ENCODE data around the gene TMC6.
A peak's percentile ranks its signal among the peaks of the same experiment; 100 is the strongest.

TMC6 gene

DNA sequence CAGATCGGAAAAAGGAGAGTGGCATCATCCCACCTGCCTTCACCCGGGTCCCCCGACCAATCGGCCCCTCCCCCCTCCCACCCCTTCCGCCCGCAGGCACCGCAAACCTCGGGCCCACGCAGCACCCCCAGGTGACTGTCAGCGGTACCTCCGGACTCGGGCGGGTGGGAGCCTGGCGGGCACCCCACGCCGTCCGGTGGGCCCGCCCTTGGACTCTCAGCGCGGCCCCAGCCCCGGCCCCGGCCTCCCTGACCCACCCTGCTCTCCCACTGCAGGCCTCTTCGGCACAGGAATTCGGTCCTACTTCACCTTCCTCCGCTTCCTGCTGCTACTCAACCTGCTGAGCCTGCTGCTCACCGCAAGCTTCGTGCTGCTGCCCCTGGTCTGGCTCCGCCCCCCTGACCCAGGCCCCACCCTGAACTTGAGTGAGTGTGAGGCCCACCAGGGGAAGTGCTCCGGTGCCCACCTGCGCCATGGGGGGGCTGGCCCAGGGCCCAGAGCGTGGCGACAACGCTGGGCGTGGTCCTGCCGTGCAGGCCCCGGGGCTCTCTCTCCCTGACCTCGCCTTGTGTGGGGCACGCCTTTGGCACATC lies 3.6 kb upstream of the TMC6 start:
- WGBS: 28% methylated on average over 32 of the region's 38 CpGs
- H3K4ac ChIP-seq (ENCODE audit: low read depth in 1 of 2, low read length in 2 of 2): no peak overlapping the region

DNA sequence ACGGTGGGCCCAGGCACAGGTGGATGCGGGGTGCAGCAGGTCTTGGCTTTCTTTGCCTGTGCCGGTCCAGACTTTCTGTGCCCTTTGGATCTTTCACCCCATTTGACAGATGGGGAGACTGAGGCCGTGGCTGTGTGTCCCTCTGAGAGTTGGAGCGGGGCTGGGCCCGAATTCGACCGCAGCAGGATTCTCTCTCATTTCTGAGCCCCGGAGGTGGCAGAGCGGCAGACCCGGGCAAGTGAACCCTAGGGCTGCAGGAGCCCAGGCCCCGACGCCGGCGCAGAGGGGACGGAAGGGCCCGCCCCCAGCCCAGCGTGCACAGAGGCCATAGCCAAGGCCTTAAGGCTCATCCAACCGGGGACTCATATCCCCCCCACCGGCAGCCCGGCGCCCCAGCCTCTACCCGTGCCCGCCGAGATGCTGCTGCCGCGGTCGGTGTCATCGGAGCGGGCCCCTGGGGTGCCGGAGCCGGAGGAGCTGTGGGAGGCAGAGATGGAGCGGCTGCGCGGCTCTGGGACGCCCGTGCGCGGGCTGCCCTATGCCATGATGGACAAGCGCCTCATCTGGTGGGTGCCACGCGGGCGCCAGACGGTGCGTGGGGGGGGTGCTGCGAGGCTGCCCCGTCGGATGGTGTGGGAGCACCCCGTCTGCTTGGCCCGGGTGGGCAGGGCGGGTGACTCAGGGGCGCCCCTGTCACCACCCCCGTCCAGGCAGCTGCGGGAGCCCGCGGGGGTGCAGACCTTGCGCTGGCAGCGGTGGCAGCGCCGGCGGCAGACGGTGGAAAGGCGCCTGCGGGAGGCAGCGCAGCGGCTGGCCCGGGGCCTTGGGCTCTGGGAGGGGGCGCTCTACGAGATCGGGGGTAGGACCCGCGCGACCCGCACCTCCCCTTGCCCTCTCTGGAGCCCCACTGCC lies 2.9 kb upstream of the TMC6 start:
- H3K4me2 ChIP-seq (ENCODE audit: low read length, poor library complexity, severe bottlenecking): peak overlapping the region; percentile 61
- no peak overlapping the region for H2AFZ ChIP-seq (ENCODE audit: low read depth, low read length)
- no peak for DNase-seq
- H3K79me1 ChIP-seq (replicated peaks; ENCODE audit: low read length, poor library complexity, severe bottlenecking): peaks cover 8% of the 10 kb centered on the region
- H4K8ac ChIP-seq (ENCODE audit: low read length): peak overlapping the region; percentile 19
- peaks cover 8 to 88% of the 10 kb centered on the region in 2 experiments for H3K27me3 ChIP-seq (ENCODE audit: control insufficient read depth in 1 of 2, insufficient read depth in 1 of 2, low read length in 2 of 2)
- H3K4me3 ChIP-seq (ENCODE audit: insufficient read depth in 1 of 2, low read depth in 1 of 2, low read length in 2 of 2): no peak overlapping the region
- whole genome bisulfite sequencing: 39% methylated on average over 51 of the region's 74 CpGs
- H3K18ac ChIP-seq (ENCODE audit: low read depth in 1 of 2, low read length in 2 of 2): peak overlapping the region; percentile 37 to 64
- H4K91ac ChIP-seq (ENCODE audit: low read length): no peak overlapping the region
- H3K9me3 ChIP-seq (ENCODE audit: control insufficient read depth, low read length): no peaks in the 10 kb centered on the region
- peak overlapping the region; percentile 29 for H2BK120ac ChIP-seq (ENCODE audit: low read depth, low read length)
- H3K9ac ChIP-seq (ENCODE audit: low read length): no peak overlapping the region
- H3K4me1 ChIP-seq (ENCODE audit: control insufficient read depth, insufficient read depth, low read depth, low read length): peaks cover 48% of the 10 kb centered on the region
- no peak overlapping the region for H3K27ac ChIP-seq (ENCODE audit: low read length, poor library complexity, severe bottlenecking)
- H2BK15ac ChIP-seq (ENCODE audit: low read depth, poor library complexity, severe bottlenecking): peak overlapping the region; percentile 88
- H2BK12ac ChIP-seq (ENCODE audit: low read length in 2 of 2): peak overlapping the region; percentile 41 to 94
- peak overlapping the region in 1 of 2 experiments; percentile 46 for H3K4ac ChIP-seq (ENCODE audit: low read depth in 1 of 2, low read length in 2 of 2)
- no peak overlapping the region for H2AK5ac ChIP-seq (ENCODE audit: low read length, severe bottlenecking)
- no peak overlapping the region for H2BK5ac ChIP-seq (ENCODE audit: low read depth, low read length, poor library complexity, severe bottlenecking)
- peaks cover 0 to under 1% of the 10 kb centered on the region in 2 experiments for H3K36me3 ChIP-seq (ENCODE audit: control insufficient read depth in 1 of 2, insufficient read depth in 2 of 2, low read depth in 1 of 2, low read length in 2 of 2)
- H3K14ac ChIP-seq (ENCODE audit: low read length in 2 of 2): no peak overlapping the region
- H3K23ac ChIP-seq (ENCODE audit: low read length in 2 of 2): no peak overlapping the region

More for the DNA sequence above, 3.6 kb upstream of the TMC6 start:
- Histone ChIP-seq H2BK120ac (ENCODE audit: low read depth, low read length) (peak overlapping the region; percentile 81), H3K27ac (ENCODE audit: low read length, poor library complexity, severe bottlenecking) (no peak overlapping the region), H2AFZ (ENCODE audit: low read depth, low read length) (no peak overlapping the region), H2BK15ac (ENCODE audit: low read depth, poor library complexity, severe bottlenecking) (peak overlapping the region; percentile 98), H3K36me3 (ENCODE audit: control insufficient read depth in 1 of 2, insufficient read depth in 2 of 2, low read depth in 1 of 2, low read length in 2 of 2) (no peaks in the 10 kb centered on the region), H2BK12ac (ENCODE audit: low read length in 2 of 2) (no peak overlapping the region), H3K14ac (ENCODE audit: low read length in 2 of 2) (no peak overlapping the region), H2BK5ac (ENCODE audit: low read depth, low read length, poor library complexity, severe bottlenecking) (no peak overlapping the region), H3K27me3 (ENCODE audit: control insufficient read depth in 1 of 2, insufficient read depth in 1 of 2, low read length in 2 of 2) (peaks cover 8 to 86% of the 10 kb centered on the region in 2 experiments), H3K18ac (ENCODE audit: low read depth in 1 of 2, low read length in 2 of 2) (no peak overlapping the region), H3K4me1 (ENCODE audit: control insufficient read depth, insufficient read depth, low read depth, low read length) (peaks cover 40% of the 10 kb centered on the region), H3K9ac (ENCODE audit: low read length) (no peak overlapping the region), H3K4me3 (ENCODE audit: insufficient read depth in 1 of 2, low read depth in 1 of 2, low read length in 2 of 2) (no peak overlapping the region), H3K23ac (ENCODE audit: low read length in 2 of 2) (no peak overlapping the region), H4K8ac (ENCODE audit: low read length) (peak overlapping the region; percentile 47), H3K4me2 (ENCODE audit: low read length, poor library complexity, severe bottlenecking) (peak overlapping the region; percentile 61), H4K91ac (ENCODE audit: low read length) (peak overlapping the region; percentile 41), H3K79me1 (replicated peaks; ENCODE audit: low read length, poor library complexity, severe bottlenecking) (peaks cover 2% of the 10 kb centered on the region), H3K9me3 (ENCODE audit: control insufficient read depth, low read length) (no peaks in the 10 kb centered on the region), H2AK5ac (ENCODE audit: low read length, severe bottlenecking) (no peak overlapping the region)
- DNase-seq: no peak

DNA sequence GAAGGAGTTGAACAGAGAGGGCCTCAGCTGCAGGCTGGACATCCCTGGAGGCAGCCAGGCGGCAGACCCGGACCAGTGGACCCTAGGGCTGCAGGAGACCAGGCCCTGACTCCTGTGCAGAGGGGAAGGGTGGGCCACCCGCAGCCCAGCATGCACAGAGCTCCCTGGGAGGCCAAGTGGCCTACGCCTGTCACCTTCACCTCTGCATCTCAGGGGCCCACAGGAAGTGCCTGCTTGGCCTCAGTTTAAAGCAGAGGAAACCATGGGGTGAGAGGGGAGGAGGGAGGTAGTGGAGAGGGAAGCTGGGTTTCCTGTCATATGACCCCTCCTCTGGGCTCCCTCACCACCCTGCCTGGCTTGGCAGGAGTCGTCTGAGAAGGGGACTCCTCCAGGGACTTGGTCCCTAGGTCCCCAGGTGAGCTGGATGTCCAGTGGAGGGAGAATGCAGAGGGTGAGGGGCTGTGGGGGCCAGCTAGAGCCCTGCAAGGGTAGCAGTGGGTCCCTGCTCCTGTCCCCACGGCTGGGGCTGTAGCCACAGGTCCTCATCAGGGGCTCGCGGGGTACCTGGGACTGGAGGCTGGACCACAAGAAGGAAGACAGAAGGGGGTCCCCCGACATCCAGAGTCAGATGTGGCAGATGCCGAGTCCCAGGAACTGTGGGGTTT lies 2.0 kb upstream of the TMC6 start, which contains the start of gene TMC8:
Gene TMC8, plus strand, starts transcription at position 335 of the 665 bp plus-strand sequence. CDS start 818 bp downstream, outside the sequence.
- no peak within 1 kb of the TSS for H2BK5ac ChIP-seq (ENCODE audit: low read depth, low read length, poor library complexity, severe bottlenecking)
- 54% methylated on average over 10 of the region's 10 CpGs for WGBS
- peaks cover 12% of the 10 kb centered on the region for H3K79me1 ChIP-seq (replicated peaks; ENCODE audit: low read length, poor library complexity, severe bottlenecking)
- no peak within 1 kb of the TSS for H3K23ac ChIP-seq (ENCODE audit: low read length in 2 of 2)
- H4K91ac ChIP-seq (ENCODE audit: low read length): peak within 1 kb of the TSS; percentile 84
- H3K36me3 ChIP-seq (ENCODE audit: control insufficient read depth in 1 of 2, insufficient read depth in 2 of 2, low read depth in 1 of 2, low read length in 2 of 2): peaks cover 0 to 9% of the 10 kb centered on the region in 2 experiments
- H3K27me3 ChIP-seq (ENCODE audit: control insufficient read depth in 1 of 2, insufficient read depth in 1 of 2, low read length in 2 of 2): peaks cover 8 to 87% of the 10 kb centered on the region in 2 experiments
- H4K8ac ChIP-seq (ENCODE audit: low read length): peak within 1 kb of the TSS; percentile 90
- DNase-seq: no peak
- no peak within 1 kb of the TSS for H2AK5ac ChIP-seq (ENCODE audit: low read length, severe bottlenecking)
- no peak within 1 kb of the TSS for H3K9ac ChIP-seq (ENCODE audit: low read length)
- H3K14ac ChIP-seq (ENCODE audit: low read length in 2 of 2): no peak within 1 kb of the TSS
- H3K18ac ChIP-seq (ENCODE audit: low read depth in 1 of 2, low read length in 2 of 2): peak within 1 kb of the TSS; percentile 58 to 85
- no peak within 1 kb of the TSS for H2AFZ ChIP-seq (ENCODE audit: low read depth, low read length)
- peak within 1 kb of the TSS; percentile 57 to 90 for H3K4ac ChIP-seq (ENCODE audit: low read depth in 1 of 2, low read length in 2 of 2)
- H2BK12ac ChIP-seq (ENCODE audit: low read length in 2 of 2): peak within 1 kb of the TSS; percentile 89 to 94
- H2BK15ac ChIP-seq (ENCODE audit: low read depth, poor library complexity, severe bottlenecking): peak within 1 kb of the TSS; percentile 70
- H2BK120ac ChIP-seq (ENCODE audit: low read depth, low read length): peak within 1 kb of the TSS; percentile 88
- H3K4me1 ChIP-seq (ENCODE audit: control insufficient read depth, insufficient read depth, low read depth, low read length): peaks cover 55% of the 10 kb centered on the region
- no peaks in the 10 kb centered on the region for H3K9me3 ChIP-seq (ENCODE audit: control insufficient read depth, low read length)
- no peak within 1 kb of the TSS for H3K27ac ChIP-seq (ENCODE audit: low read length, poor library complexity, severe bottlenecking)
- no peak within 1 kb of the TSS for H3K4me3 ChIP-seq (ENCODE audit: insufficient read depth in 1 of 2, low read depth in 1 of 2, low read length in 2 of 2)
- H3K4me2 ChIP-seq (ENCODE audit: low read length, poor library complexity, severe bottlenecking): peak within 1 kb of the TSS; percentile 61
